KMS-11 (cell line): ENCODE results near the gene GRID1.

Source experiments
- H2AFZ ChIP-seq: fragments of 200-600 bp; sonication (generic); 2 replicates; pipeline ENCODE4 v1.6.1; 2016; ENCODE audit warnings: antibody characterized with exemption, mixed run types, low read depth
- H3K27ac ChIP-seq: fragments of 200-600 bp; sonication (generic); 2 replicates; pipeline ENCODE4 v1.6.1; 2016; ENCODE audit warnings: mild to moderate bottlenecking, mixed run types
- H3K27me3 ChIP-seq: fragments of 200-600 bp; sonication (generic); 2 replicates; pipeline ENCODE4 v1.6.1; 2017; ENCODE audit warnings: mild to moderate bottlenecking, low read depth, mixed run types, moderate library complexity; ENCODE audit not compliant: insufficient read depth
- H3K36me3 ChIP-seq: fragments of 200-600 bp; sonication (generic); 2 replicates; pipeline ENCODE4 v1.6.1; 2017; ENCODE audit warnings: mild to moderate bottlenecking, mixed run types; ENCODE audit not compliant: insufficient read depth
- H3K4me1 ChIP-seq: fragments of 200-600 bp; sonication (generic); 2 replicates; pipeline ENCODE4 v1.6.1; 2016; ENCODE audit warnings: mild to moderate bottlenecking, low read depth, mixed run types; ENCODE audit not compliant: poor library complexity, severe bottlenecking
- H3K4me2 ChIP-seq: fragments of 200-600 bp; sonication (generic); 2 replicates; pipeline ENCODE4 v1.7.0; 2016; ENCODE audit warnings: mild to moderate bottlenecking, mixed run types
- H3K4me3 ChIP-seq: fragments of 200-600 bp; sonication (generic); IDR thresholded peaks from 2 replicates; pipeline ENCODE4 v1.6.1; 2017; ENCODE audit warnings: low read depth, low read length, mixed read lengths; ENCODE audit not compliant: insufficient read depth
- H3K79me2 ChIP-seq: fragments of 200-600 bp; sonication (generic); 2 replicates; pipeline ENCODE4 v1.6.1; 2016; ENCODE audit warnings: low read depth, mixed run types; ENCODE audit not compliant: insufficient read depth
- H3K9ac ChIP-seq: fragments of 200-600 bp; sonication (generic); 2 replicates; pipeline ENCODE4 v1.6.1; 2016; ENCODE audit warnings: mild to moderate bottlenecking, mixed run types
- H4K20me1 ChIP-seq: fragments of 200-600 bp; sonication (generic); 2 replicates; pipeline ENCODE4 v1.6.1; 2016; ENCODE audit warnings: mild to moderate bottlenecking, mixed run types; ENCODE audit not compliant: insufficient read depth
- TF ChIP-seq, protein P1 (sequence below): fragments of 200-600 bp; sonication (generic); conservative IDR thresholded peaks from 2 replicates; pipeline ENCODE4 v1.6.1; 2017; ENCODE audit warnings: low read depth, mild to moderate bottlenecking, antibody characterized with exemption, low read length, moderate library complexity, mixed read lengths

GRID1 gene

DNA sequence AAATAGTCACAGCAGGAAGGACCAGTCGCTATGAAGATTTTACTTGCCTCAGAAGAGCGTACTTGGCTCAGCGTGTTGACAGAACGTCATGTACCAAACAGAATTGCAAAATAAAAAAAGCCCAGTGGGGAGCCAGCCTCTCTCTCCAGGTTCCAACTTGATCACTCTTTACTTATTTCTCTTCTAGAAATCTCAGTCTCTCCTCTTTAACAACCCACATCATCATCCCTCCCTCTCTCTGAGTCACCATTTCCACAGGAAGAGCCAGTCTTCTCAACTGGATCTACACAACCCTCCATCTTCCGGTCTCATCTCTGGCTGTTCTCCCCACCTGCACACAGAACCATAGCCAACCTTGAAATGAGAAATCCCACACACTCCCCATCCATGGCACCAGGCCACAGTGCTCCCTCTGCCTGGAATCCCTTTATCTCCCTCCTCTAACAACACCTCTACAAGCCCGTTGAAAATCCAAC is 718.3 kb downstream of the GRID1 start:
- Histone ChIP-seq H3K4me3 (no peak overlapping the region), H3K4me1 (no peaks in the 10 kb centered on the region), H3K4me2 (no peak overlapping the region), H3K36me3 (no peaks in the 10 kb centered on the region), H3K27ac (no peak overlapping the region), H4K20me1 (no peaks in the 10 kb centered on the region), H2AFZ (no peak overlapping the region), H3K79me2 (no peaks in the 10 kb centered on the region), H3K27me3 (no peaks in the 10 kb centered on the region), H3K9ac (no peak overlapping the region)
- TF ChIP-seq, protein P1, sequence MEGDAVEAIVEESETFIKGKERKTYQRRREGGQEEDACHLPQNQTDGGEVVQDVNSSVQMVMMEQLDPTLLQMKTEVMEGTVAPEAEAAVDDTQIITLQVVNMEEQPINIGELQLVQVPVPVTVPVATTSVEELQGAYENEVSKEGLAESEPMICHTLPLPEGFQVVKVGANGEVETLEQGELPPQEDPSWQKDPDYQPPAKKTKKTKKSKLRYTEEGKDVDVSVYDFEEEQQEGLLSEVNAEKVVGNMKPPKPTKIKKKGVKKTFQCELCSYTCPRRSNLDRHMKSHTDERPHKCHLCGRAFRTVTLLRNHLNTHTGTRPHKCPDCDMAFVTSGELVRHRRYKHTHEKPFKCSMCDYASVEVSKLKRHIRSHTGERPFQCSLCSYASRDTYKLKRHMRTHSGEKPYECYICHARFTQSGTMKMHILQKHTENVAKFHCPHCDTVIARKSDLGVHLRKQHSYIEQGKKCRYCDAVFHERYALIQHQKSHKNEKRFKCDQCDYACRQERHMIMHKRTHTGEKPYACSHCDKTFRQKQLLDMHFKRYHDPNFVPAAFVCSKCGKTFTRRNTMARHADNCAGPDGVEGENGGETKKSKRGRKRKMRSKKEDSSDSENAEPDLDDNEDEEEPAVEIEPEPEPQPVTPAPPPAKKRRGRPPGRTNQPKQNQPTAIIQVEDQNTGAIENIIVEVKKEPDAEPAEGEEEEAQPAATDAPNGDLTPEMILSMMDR, result no peak

DNA sequence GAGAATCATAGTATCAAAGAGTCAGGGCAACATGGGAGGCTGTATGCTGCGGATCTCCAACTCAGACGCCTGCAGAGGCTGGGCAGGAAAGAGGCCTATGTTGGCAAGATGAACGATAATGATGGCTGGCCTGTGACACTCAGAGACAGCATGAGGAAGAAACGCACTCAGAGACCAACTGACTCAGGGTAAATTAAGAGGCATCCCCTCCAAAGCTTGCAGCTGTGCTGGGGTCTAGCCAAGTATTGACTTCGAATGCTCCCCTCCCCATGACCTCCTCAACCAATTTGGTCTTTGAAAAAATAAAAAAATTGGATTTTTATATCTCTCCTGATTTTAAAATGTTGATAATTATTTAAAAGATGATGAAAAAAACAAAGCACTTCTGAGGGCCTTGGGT is 718.9 kb downstream of the GRID1 start:
- TF ChIP-seq, protein P1, result no peak
- H3K27ac ChIP-seq, result no peak overlapping the region
- H3K9ac ChIP-seq, result no peak overlapping the region
- no peak overlapping the region for H3K4me3 ChIP-seq
- no peaks in the 10 kb centered on the region for H3K36me3 ChIP-seq
- no peaks in the 10 kb centered on the region for H3K27me3 ChIP-seq
- no peaks in the 10 kb centered on the region for H3K4me1 ChIP-seq
- no peaks in the 10 kb centered on the region for H4K20me1 ChIP-seq
- no peak overlapping the region for H2AFZ ChIP-seq
- no peak overlapping the region for H3K4me2 ChIP-seq
- H3K79me2 ChIP-seq, result no peaks in the 10 kb centered on the region

DNA sequence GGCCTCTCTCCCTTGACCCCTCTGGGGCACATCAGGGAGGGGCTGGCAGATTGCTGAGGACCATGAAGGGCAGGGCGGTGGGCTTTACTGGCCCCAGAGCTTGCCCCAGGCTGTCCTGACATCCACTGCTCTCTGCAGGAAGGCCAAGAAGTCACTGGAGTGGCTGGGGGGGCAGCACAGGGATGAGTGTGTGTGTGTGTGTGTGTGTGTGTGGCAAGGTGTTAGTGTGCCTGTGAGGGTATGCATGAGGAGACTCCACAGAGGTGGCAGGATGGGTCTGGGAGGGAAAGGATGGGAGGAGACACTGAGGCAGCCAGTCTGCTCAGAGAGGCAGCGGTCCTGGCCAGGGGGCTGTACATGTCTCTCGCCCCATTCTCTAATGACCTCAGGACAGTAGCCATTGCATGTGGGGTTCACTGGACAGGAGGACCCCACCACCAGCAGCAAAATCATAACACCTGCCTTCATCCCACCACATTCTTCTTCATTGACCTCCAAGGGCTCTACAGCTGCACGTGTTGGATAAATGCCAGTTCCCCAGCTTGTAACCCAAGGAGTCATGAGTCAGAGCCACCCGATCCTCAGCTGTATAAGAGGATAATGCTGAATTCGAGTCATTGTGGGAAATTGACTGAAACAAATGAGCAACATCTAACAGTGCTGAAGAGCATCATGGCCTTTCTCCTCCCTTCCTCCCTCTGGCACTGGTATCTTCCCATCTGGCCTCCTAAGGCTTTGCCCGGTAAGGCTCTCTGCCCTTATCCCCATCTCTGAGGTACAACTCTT is 720.5 kb downstream of the GRID1 start:
- Histone ChIP-seq H3K4me1 (peaks cover 14% of the 10 kb centered on the region), H3K27ac (no peak overlapping the region), H3K36me3 (no peaks in the 10 kb centered on the region), H4K20me1 (no peaks in the 10 kb centered on the region), H3K4me3 (no peak overlapping the region), H2AFZ (no peak overlapping the region), H3K4me2 (no peak overlapping the region), H3K9ac (no peak overlapping the region), H3K79me2 (no peaks in the 10 kb centered on the region), H3K27me3 (no peaks in the 10 kb centered on the region)
- TF ChIP-seq, protein P1, result no peak

DNA sequence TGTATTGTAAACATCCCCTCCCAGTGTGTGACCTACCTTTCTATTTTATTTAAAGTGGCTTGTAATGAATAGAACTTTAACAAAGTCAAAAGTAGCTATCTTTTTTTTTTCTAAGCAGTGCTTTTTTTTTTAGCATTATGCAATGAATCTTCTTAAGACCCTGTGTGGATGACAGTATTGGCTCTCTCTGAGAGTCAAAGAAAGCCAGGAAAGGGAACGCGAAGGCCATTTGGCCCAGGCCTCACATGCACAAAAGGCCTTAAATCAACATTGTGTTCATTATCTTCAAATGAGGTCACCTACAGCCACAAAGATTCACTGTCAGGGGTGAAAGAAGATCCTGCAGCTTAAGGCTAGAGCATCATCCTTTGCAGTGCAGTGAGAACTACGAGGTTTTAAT is 721.5 kb downstream of the GRID1 start:
- TF ChIP-seq, protein P1, result no peak
- no peak overlapping the region for H3K4me3 ChIP-seq

More for the DNA sequence above, 721.5 kb downstream of the GRID1 start:
- Histone ChIP-seq H3K9ac (no peak overlapping the region), H3K27ac (no peak overlapping the region), H4K20me1 (no peaks in the 10 kb centered on the region), H3K36me3 (no peaks in the 10 kb centered on the region), H2AFZ (no peak overlapping the region), H3K27me3 (no peaks in the 10 kb centered on the region), H3K4me1 (peaks cover 16% of the 10 kb centered on the region), H3K4me2 (no peak overlapping the region), H3K79me2 (no peaks in the 10 kb centered on the region)
